ENCODE data around the gene PNPLA6.

DNA sequence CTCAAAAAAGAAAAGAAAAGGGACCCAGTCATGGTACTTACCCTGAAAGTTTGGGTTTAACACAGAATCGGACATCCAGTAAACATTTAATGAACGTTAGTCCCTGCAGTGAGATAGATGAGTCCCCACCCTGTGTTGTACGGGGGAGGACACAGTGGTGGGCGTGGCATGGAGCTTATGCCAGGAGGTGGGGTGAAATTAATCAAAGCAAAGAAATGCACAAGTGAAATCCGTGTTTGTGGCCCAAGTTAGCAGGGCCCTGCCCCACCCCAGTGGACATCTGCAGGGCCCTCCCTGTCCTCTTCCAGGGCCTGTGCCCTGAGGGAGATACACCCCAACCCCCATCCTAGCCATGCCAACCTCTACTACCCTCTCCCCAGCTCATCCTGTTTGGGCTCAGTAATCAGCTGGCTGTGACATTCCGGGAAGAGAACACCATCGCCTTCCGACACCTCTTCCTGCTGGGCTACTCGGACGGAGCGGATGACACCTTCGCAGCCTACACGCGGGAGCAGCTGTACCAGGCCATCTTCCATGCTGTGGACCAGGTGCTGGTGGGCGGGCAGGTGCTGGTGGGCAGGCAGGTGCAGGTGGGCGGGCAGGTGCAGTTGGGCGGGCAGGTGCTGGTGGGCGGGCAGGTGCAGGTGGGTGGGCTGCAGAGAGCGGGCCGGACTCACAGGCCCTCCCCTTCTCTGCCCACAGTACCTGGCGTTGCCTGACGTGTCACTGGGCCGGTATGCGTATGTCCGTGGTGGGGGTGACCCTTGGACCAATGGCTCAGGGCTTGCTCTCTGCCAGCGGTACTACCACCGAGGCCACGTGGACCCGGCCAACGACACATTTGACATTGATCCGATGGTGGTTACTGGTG is 9.2 kb upstream of the PNPLA6 start:
- TF ChIP-seq POLR2AphosphoS5 (IDR thresholded peaks at IDR 0.05; ENCODE audit: borderline replicate concordance, low read depth, low read length) (no peak), EZH2 (IDR thresholded peaks at IDR 0.05) (no peak)
